Smooth muscle cell (in vitro differentiated cells): ENCODE results near the gene MAP3K10. TPM values are rescaled to one million over a fixed set of nuclear protein-coding genes. Genes with fewer than 3 reads are reported as not detected.

Experiments used
- DNase-seq: peaks from one replicate; lab custom pipeline; 2025; ENCODE audit not compliant: unreplicated experiment; lab: John Stamatoyannopoulos, UW
- H2AFZ ChIP-seq: fragments of 200-600 bp; sonication (generic); 2 replicates; pipeline ENCODE4 v1.6.0; 2016; ENCODE audit warnings: antibody characterized with exemption, low read depth, mild to moderate bottlenecking
- H3F3A ChIP-seq: fragments of 200-600 bp; sonication (generic); 2 replicates; pipeline ENCODE4 v1.6.0; 2017; ENCODE audit warnings: antibody characterized with exemption, low read depth
- H3K27ac ChIP-seq: fragments of 200-600 bp; sonication (generic); 2 replicates; pipeline ENCODE4 v1.5.1; 2016; ENCODE audit warnings: low read depth, mild to moderate bottlenecking
- H3K27me3 ChIP-seq: fragments of 200-600 bp; sonication (generic); 2 replicates; pipeline ENCODE4 v1.6.1; 2016; ENCODE audit warnings: low read depth, mild to moderate bottlenecking
- H3K36me3 ChIP-seq: fragments of 200-600 bp; sonication (generic); 2 replicates; pipeline ENCODE4 v1.5.1; 2016; ENCODE audit warnings: low read depth
- H3K4me1 ChIP-seq: fragments of 200-600 bp; sonication (generic); 2 replicates; pipeline ENCODE4 v1.5.1; 2016; ENCODE audit warnings: low read depth
- H3K4me2 ChIP-seq: fragments of 200-600 bp; sonication (generic); 2 replicates; pipeline ENCODE4 v1.6.0; 2016; ENCODE audit warnings: mild to moderate bottlenecking
- H3K4me3 ChIP-seq: fragments of 200-600 bp; sonication (generic); 2 replicates; pipeline ENCODE4 v1.5.1; 2016; ENCODE audit warnings: mild to moderate bottlenecking
- H3K79me2 ChIP-seq: fragments of 200-600 bp; sonication (generic); 2 replicates; pipeline ENCODE4 v1.6.0; 2016; ENCODE audit warnings: low read depth, mild to moderate bottlenecking
- H3K9ac ChIP-seq: fragments of 200-600 bp; sonication (generic); 2 replicates; pipeline ENCODE4 v1.6.0; 2016; ENCODE audit warnings: low read depth
- H3K9me3 ChIP-seq: fragments of 200-600 bp; sonication (generic); replicated peaks from 2 replicates; pipeline ENCODE4 v1.5.1; 2016; ENCODE audit warnings: low read depth
- H4K20me1 ChIP-seq: fragments of 200-600 bp; sonication (generic); 2 replicates; pipeline ENCODE4 v1.6.0; 2016; ENCODE audit warnings: low read depth
- WGBS: methylation state at CpG from one replicate; pipeline ENCODE4 v1.1.7; 2016; ENCODE audit warnings: low lambda C conversion rate; 5-methylcytosine and 5-hydroxymethylcytosine counted together
- polyA plus RNA-seq: library from polyadenylated mRNA; unstranded; fragments of >200 nt; fragmentation: Nextera tagmentation; extraction: Ambion mirVana; gene quantifications from 2 replicates; pipeline ENCODE4 v1.2.1, GENCODE V29; 2016
- total RNA-seq: library from RNA; depleted of rRNA; stranded (reverse); fragments of >200 nt; gene quantifications from 2 replicates; pipeline ENCODE4 v1.2.3, GENCODE V29; 2014
- TF ChIP-seq, protein P1 (sequence below): fragments of 200-600 bp; sonication (generic); IDR thresholded peaks from 2 replicates; pipeline ENCODE4 v1.5.1; 2017; ENCODE audit warnings: borderline replicate concordance, mild to moderate bottlenecking, antibody characterized with exemption; ENCODE audit not compliant: insufficient read depth, poor library complexity, severe bottlenecking

MAP3K10 gene
- total RNA-seq (4.4 and 14.8 TPM in 2 replicates), polyA plus RNA-seq (7.8 and 14.1 TPM in 2 replicates)

DNA sequence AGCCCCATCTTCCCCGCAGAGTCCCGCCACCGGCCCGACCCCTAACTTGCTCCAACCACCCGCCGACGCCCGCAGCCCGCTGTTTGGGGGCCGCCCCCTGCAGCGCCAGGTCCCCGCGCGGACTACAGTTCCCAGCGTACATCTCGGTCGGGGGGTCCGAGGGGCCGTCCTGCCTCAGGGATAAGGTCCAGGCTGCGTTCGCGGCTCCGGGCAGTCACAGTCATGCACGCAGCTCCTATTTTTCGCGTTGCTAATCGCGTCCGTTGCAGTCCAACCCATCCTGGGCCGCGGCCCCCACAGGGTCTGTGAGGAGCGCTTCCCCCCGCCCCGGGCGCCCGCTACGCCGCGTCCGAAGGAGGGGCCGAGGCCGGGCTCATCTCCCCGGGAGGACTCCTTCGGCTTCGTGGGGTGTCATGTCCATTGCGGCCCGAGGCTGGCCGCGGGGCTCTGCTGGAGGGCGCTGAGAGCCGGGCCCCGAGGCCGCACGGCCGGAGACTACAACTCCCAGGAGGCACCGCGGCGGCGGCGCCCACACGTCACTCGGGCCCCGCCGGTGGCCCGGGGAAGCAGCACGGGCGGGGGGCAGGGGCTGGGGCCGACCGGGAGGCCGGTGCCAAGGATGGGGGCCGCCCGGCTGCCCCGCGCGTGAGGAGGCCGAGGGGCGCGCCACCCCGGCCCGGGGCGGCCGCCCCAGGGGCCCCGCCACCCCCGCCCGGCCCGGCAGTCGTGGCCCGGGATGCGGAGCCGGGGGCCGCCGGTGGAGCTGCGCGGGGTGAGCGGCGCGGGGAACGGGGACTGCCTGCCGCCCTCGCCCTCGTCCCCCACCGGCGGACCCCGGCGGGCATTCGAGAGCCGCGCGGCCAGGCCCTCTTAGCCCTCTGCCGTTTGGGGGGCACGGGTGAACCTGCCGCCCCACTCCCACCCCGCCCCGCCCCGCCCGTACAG is at the start of gene MAP3K10:
Gene MAP3K10 (plus strand): TSS at position 536 of the 945 bp plus-strand sequence. CDS start 606 bp downstream, outside the sequence.
- peak within 1 kb of the TSS; percentile 98 for H3K4me3 ChIP-seq
- H3K4me1 ChIP-seq, result peaks cover 4% of the 10 kb centered on the region
- no peaks in the 10 kb centered on the region for H3K27me3 ChIP-seq
- H3K9ac ChIP-seq, result peak within 1 kb of the TSS; percentile 87
- WGBS, result under 1% methylated on average over 67 of the region's 116 CpGs
- peak within 1 kb of the TSS; percentile 70 for H3K27ac ChIP-seq
- TF ChIP-seq, protein P1, sequence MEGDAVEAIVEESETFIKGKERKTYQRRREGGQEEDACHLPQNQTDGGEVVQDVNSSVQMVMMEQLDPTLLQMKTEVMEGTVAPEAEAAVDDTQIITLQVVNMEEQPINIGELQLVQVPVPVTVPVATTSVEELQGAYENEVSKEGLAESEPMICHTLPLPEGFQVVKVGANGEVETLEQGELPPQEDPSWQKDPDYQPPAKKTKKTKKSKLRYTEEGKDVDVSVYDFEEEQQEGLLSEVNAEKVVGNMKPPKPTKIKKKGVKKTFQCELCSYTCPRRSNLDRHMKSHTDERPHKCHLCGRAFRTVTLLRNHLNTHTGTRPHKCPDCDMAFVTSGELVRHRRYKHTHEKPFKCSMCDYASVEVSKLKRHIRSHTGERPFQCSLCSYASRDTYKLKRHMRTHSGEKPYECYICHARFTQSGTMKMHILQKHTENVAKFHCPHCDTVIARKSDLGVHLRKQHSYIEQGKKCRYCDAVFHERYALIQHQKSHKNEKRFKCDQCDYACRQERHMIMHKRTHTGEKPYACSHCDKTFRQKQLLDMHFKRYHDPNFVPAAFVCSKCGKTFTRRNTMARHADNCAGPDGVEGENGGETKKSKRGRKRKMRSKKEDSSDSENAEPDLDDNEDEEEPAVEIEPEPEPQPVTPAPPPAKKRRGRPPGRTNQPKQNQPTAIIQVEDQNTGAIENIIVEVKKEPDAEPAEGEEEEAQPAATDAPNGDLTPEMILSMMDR, result no peak
- H3K9me3 ChIP-seq, result no peaks in the 10 kb centered on the region
- H3K4me2 ChIP-seq, result peak within 1 kb of the TSS; percentile 99
- peak within 1 kb of the TSS; percentile 100 for H2AFZ ChIP-seq
- H3K79me2 ChIP-seq, result no peaks in the 10 kb centered on the region
- H4K20me1 ChIP-seq, result peaks cover 3% of the 10 kb centered on the region
- DNase-seq, result peak; percentile 43
- no peaks in the 10 kb centered on the region for H3K36me3 ChIP-seq
- H3F3A ChIP-seq, result no peaks in the 10 kb centered on the region

DNA sequence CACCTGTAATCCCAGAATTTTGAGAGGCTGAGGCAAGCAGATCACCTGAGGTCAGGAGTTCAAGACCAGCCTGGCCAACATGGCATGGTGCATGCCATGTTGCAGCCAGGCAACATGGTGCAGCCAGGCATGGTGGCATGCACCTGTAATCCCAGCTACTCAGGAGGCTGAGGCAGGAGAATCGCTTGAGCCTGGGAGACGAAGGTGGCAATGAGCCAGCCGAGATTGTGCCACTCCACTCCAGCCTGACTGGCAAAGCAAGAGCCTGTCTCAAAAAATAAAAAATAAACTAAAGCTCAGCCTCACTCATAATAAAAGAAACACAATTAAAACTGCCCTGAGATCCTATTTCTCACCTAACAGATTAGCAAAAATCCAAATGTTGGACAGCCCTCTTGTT is 49.7 kb upstream of the MAP3K10 start:
- Histone ChIP-seq H3K4me1 (no peaks in the 10 kb centered on the region), H3K4me3 (no peak overlapping the region), H4K20me1 (no peaks in the 10 kb centered on the region), H3K36me3 (no peaks in the 10 kb centered on the region), H3F3A (no peaks in the 10 kb centered on the region), H3K27ac (no peak overlapping the region), H3K4me2 (no peak overlapping the region), H3K9ac (no peak overlapping the region), H3K27me3 (peaks cover under 1% of the 10 kb centered on the region), H3K9me3 (no peaks in the 10 kb centered on the region), H2AFZ (no peak overlapping the region), H3K79me2 (no peaks in the 10 kb centered on the region)
- TF ChIP-seq, protein P1, result no peak
- 88% methylated on average over 3 of the region's 3 CpGs for WGBS
- no peak for DNase-seq

DNA sequence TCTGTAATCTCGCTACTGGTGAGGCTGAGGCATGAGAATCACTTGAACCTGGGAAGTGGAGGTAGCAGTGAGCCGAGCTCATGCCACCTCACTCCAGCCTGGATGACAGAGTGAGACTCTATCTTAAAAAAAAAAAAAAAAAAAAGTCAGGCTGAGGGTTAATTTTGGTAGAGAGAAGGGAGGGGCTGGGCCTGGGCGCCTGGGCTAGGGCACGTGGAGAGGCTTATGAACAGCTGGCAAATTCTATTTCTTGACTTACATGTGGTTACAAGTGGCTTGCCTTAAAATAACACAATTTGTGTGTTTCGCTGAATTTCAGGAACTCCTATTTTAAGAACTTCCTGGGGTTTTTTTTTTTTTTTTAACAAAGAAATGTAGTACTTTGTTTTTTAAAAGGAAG is 47.6 kb upstream of the MAP3K10 start:
- Histone ChIP-seq H3K4me3 (no peak overlapping the region), H3K9me3 (no peaks in the 10 kb centered on the region), H2AFZ (no peak overlapping the region), H3K4me1 (no peaks in the 10 kb centered on the region), H3K4me2 (no peak overlapping the region), H4K20me1 (no peaks in the 10 kb centered on the region), H3K27ac (no peak overlapping the region), H3K9ac (no peak overlapping the region), H3K79me2 (no peaks in the 10 kb centered on the region), H3K27me3 (no peaks in the 10 kb centered on the region), H3K36me3 (no peaks in the 10 kb centered on the region), H3F3A (no peaks in the 10 kb centered on the region)
- no peak for DNase-seq
- 75% methylated on average over 5 of the region's 5 CpGs for WGBS
- TF ChIP-seq, protein P1, result no peak
